ES-I3 (cell line): Measurements from ENCODE around the gene SEMA3D.

ENCODE experiments used
- H3K36me3 ChIP-seq: 2 replicates; pipeline ENCODE4 v1.6.1; 2013; ENCODE audit warnings: mild to moderate bottlenecking, low read length, control low read depth, moderate library complexity; ENCODE audit not compliant: insufficient read depth
- H3K4me1 ChIP-seq: 2 replicates; pipeline ENCODE4 v1.6.1; 2013; ENCODE audit warnings: mild to moderate bottlenecking, control low read depth, low read length; ENCODE audit not compliant: insufficient read depth
- H3K9ac ChIP-seq: 2 replicates; pipeline ENCODE4 v1.6.1; 2013; ENCODE audit warnings: low read depth, mild to moderate bottlenecking, low read length, moderate library complexity
- H3K9me3 ChIP-seq: 2 replicates; pipeline ENCODE4 v1.6.1; 2013; ENCODE audit warnings: mild to moderate bottlenecking, low read length, moderate library complexity; ENCODE audit not compliant: control insufficient read depth, insufficient read depth

Gene SEMA3D

DNA sequence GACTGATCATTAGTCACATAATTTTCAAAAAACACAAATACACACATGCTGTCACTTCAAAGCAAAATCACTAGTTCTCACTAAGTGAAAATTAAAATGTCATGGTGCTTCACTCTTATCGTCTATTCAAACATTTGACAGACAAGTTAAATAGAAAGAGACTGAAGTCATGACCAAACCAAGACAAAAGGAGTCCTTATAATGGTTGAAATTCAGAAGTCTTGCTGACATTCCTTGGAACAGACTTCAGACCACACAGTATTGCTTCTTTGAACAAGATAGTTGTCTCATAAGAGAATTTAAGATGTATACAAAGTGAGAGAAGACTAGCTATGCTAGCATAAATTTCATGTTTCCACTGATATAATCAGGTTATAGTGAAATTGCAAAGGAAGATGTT lies 119.5 kb downstream of the SEMA3D start:
- Histone ChIP-seq H3K9ac (no peak overlapping the region), H3K36me3 (no peaks in the 10 kb centered on the region), H3K9me3 (no peaks in the 10 kb centered on the region), H3K4me1 (peaks cover 9% of the 10 kb centered on the region; the same call in 1 of the 2 replicates)

DNA sequence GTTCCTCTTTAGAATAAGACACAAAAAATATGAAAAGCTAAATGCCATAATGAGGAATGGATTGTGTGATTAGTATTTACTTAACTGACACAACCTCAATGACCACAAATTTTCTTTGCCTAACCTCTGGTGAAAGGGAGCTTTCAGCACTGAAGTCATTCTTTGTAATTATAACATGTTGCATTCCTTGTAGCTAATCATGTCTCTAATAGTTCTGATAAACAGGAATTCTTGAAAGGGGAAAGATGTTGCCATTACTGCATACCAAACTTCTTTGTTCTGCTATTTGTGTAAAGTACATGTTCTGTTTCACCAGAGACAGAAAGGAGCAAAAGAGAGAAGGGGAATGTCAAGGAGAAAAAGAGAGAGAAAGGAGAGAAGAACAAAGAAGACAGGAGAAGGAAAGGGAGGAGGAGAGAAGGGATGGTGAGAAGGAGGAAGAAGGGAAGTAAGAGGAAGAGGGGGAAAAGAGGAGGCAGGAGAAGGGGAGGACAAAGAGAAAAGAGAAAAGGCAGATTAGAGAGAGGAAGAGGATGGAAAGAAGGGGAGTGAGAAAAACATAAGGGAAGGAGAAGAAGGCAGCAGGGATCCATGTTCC lies 120.9 kb downstream of the SEMA3D start:
- Histone ChIP-seq H3K36me3 (no peaks in the 10 kb centered on the region), H3K9me3 (no peaks in the 10 kb centered on the region), H3K9ac (no peak overlapping the region), H3K4me1 (peaks cover 6% of the 10 kb centered on the region; the same call in 1 of the 2 replicates)

DNA sequence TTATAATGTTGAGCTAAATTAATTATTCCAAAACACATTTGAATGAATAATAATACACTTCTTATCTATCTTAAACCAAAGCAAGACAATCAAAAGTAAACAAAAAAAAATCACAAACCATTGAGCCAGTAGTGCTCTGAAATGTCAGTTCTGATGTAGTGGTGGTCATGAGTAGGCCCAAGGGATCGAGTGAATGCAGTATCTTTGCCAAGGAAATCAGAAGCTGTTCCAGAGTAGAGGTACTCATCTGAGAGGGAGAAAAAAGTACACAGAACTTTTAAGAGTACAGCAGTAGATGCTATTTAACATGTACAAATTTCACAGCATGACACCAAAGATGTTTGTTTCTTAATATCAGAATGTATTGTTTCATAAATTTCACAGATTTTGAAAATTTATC lies 121.5 kb downstream of the SEMA3D start:
- no peaks in the 10 kb centered on the region for H3K9me3 ChIP-seq
- no peaks in the 10 kb centered on the region for H3K4me1 ChIP-seq
- no peaks in the 10 kb centered on the region for H3K36me3 ChIP-seq
- H3K9ac ChIP-seq, result no peak overlapping the region

DNA sequence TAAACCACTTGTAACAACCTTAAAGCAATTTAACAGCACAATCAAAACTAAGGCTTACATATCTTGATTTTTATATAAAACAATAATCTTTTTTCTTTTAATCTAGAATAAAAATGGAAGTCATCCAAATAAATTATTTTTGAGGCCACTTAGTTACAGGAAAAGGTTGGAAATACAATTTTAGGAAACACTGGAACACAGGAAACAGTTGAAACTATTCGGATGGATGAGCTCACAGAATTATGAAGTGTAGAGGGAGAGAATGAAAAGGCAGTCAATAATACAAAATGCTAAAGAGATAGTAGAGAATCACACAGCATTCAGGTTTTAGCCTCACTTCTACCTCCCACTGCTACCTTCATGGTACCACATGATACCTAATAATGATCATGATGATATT lies 124.2 kb downstream of the SEMA3D start:
- Histone ChIP-seq H3K36me3 (no peaks in the 10 kb centered on the region), H3K4me1 (no peaks in the 10 kb centered on the region), H3K9ac (no peak overlapping the region), H3K9me3 (no peaks in the 10 kb centered on the region)

DNA sequence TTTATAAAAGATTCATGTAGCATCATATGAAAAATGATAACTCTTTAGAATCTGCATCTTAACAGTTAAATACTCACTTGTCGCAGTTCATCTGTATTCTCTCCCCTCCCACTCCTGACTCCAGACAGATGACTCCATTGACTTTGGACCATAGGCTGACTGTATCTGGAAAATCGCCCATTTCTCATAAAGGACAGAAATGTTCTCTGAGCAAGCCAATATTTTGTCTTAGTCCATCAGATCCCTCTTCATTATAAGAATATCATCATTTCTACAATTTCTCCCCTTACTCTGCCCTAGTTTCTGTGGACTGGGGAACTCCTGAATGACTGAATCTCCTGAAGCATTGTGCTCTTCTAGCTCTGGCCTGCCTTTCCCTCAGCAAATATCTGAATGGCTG lies 125.4 kb downstream of the SEMA3D start:
- no peaks in the 10 kb centered on the region for H3K36me3 ChIP-seq
- no peaks in the 10 kb centered on the region for H3K9me3 ChIP-seq
- H3K4me1 ChIP-seq, result no peaks in the 10 kb centered on the region
- no peak overlapping the region for H3K9ac ChIP-seq

DNA sequence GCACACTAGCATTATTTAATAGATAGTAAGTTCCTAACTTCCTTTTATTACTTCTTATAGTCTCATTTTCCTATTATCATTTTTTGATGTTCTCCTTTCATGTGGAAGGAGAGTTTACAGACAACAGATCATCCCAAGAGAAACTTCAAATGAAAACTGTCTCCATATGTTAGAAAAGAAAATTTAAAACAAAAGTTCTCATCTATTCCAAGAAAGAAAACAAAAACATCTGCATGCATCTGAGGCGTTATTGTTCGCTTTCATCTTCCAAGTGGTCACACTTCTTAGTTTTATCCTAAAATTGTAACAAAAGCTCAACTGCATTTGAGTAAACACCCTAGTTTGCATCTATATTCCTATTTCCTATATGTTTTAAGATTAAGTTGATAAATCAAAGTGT lies 126.2 kb downstream of the SEMA3D start:
- H3K9ac ChIP-seq, result no peak overlapping the region
- H3K4me1 ChIP-seq, result no peaks in the 10 kb centered on the region
- no peaks in the 10 kb centered on the region for H3K9me3 ChIP-seq
- no peaks in the 10 kb centered on the region for H3K36me3 ChIP-seq

DNA sequence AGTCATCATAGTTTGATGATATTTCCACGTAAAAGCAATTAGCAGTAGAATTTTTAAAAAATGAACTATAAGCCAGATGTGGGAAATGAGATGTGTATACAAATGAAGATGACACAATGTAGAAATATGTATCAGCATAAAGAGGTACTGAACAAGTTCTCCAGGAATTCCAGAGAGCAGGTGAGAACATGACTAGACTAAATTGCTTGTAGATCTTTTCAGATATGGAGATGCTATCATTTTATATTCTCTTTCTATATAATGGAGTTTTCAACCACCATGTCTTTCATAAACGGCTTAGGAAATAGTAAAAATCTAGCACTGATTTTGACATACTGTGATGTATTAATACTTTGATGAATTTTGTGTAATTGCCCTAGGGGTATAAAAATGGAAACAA lies 130.9 kb downstream of the SEMA3D start:
- Histone ChIP-seq H3K36me3 (no peaks in the 10 kb centered on the region), H3K9ac (no peak overlapping the region), H3K9me3 (no peaks in the 10 kb centered on the region), H3K4me1 (no peaks in the 10 kb centered on the region)

DNA sequence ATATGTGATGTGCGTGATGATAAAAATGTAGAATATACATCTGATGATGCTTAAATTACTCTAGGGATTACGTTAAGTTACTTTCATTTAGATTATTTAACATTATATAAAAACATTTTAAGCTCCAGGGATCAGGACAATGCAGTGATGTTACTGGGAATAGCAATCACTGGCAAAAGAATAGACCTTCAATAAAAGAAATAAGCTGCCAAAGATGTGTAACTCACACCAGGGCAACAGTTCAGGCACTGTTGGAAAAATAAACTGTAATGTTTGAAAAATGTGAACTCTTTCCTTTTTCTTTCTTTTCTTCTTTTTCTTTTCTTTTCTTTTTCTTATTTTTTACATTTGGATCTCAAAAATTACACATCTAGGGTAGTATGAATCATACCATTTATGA lies 131.7 kb downstream of the SEMA3D start:
- no peak overlapping the region for H3K9ac ChIP-seq
- H3K9me3 ChIP-seq, result no peaks in the 10 kb centered on the region
- H3K4me1 ChIP-seq, result no peaks in the 10 kb centered on the region
- H3K36me3 ChIP-seq, result no peaks in the 10 kb centered on the region

DNA sequence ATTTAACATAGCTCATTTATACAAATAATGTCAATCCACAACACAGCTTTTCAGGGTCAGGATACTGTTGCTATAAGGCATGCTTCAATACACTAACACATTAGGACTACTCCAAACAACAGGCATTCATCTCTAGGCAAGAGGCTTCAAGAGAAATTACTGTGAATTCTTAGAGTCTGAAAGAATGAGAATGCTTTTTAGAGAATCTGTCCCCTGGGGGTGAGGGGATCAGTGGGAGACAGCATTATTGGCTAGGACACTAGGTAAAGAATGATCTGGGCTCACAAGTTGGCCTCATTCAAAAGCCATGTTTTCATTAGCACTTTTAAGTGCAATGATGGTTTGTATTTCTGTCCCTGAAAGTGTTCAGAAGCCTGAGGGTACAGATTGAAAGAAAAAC lies 132.6 kb downstream of the SEMA3D start:
- no peak overlapping the region for H3K9ac ChIP-seq
- peaks cover 5% of the 10 kb centered on the region for H3K4me1 ChIP-seq
- no peaks in the 10 kb centered on the region for H3K36me3 ChIP-seq
- H3K9me3 ChIP-seq, result no peaks in the 10 kb centered on the region

DNA sequence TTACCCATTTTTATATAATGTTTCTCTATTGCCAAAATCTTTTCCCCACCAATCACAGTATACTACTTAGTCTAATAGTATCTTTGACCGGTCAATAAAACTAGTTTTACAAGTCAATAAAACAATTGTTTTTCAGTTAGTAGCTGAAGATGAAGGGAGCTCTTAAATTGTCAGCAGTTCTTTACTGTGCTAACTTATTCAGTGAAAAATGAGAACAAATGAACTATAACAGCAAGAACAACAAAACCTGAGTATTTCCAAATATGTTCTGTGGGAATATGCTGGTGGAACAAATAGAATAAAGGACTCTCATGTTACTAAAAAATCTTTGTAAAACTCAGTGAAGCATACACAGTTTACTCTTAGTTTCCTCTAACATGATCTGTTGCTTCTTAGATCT lies 134.0 kb downstream of the SEMA3D start:
- H3K9me3 ChIP-seq, result no peaks in the 10 kb centered on the region
- peaks cover 5% of the 10 kb centered on the region for H3K4me1 ChIP-seq
- H3K9ac ChIP-seq, result no peak overlapping the region
- H3K36me3 ChIP-seq, result no peaks in the 10 kb centered on the region

DNA sequence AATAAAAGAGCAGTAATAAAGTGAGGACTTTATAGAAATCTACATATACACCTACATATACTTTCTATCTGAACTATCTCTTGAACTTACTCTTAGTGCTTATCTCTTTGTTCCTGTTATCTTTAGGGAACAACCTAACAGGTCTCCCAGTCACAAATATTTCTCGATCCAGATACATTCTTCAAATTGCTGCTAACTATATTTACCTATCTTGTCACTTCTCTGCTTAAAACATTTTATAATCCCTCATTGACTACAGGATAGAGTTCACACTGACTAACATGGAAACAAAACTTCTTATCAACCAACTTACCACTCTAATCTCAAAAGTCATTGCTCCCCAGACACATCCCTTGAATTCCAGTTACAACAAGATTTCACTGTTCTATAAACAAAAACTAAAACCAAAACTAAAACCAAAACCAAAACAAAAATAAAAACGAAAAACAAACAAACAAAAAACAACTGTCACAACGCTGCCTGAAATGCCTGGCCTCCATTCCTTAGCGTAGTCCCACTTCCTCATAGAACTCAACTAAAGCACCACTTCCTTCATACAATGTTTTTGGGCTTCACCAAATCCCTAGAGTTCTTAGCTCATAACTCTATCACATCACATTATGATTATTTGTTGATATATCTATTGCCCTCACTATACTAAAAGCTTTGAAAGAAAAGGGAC lies 134.7 kb downstream of the SEMA3D start:
- Histone ChIP-seq H3K4me1 (peaks cover 5% of the 10 kb centered on the region), H3K9ac (no peak overlapping the region), H3K9me3 (no peaks in the 10 kb centered on the region), H3K36me3 (no peaks in the 10 kb centered on the region)

DNA sequence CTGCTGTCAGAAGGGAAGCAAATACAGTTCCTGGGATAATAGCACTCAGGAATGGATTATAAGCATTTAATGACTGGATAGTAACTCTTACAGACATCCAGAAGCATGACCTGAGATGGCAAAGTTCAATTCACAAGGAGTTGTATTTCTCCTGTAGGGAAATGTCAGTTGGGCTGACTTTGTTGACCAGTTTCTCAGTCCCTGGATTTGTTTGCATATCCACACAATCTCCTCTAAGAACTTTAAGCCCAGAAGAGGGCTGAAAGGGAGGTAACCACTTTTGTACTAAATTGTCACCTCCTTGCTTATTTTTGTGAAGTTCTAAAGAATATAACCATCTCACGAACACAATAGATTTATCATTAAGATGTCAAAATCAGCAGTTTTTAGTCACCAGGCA lies 140.3 kb downstream of the SEMA3D start:
- no peak overlapping the region for H3K9ac ChIP-seq
- H3K9me3 ChIP-seq, result no peaks in the 10 kb centered on the region
- H3K4me1 ChIP-seq, result peaks cover 5% of the 10 kb centered on the region
- no peaks in the 10 kb centered on the region for H3K36me3 ChIP-seq

DNA sequence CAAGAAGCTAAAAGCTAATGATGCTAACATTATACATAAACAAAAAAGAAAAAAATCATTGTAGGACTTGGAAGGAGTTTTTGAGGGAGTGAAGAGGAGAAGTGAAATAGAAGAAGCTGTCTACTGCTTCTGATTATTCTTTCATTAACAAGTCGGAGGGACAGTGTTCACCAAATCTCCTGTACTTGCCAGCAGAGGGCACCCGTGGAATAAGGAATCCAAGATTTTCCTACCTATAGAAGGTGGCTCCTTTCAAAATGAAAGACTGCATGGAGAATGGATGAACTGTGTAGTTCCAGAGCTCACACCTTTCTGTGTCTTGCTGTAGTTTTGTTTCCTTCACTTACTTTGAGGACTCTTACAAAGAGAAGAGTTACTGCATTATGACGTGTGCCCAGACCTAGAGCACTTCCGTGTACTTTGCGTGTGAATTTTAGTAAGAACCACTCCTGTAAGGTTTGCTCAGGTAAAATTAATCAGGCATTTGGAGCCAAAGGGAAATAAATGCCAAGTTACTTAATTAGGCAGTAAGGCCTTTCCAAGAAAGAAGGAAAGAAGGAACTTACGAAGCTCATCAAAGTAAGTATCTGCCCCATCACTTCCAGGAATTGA lies 145.1 kb downstream of the SEMA3D start:
- Histone ChIP-seq H3K36me3 (no peaks in the 10 kb centered on the region), H3K4me1 (no peaks in the 10 kb centered on the region), H3K9ac (no peak overlapping the region), H3K9me3 (no peaks in the 10 kb centered on the region)

DNA sequence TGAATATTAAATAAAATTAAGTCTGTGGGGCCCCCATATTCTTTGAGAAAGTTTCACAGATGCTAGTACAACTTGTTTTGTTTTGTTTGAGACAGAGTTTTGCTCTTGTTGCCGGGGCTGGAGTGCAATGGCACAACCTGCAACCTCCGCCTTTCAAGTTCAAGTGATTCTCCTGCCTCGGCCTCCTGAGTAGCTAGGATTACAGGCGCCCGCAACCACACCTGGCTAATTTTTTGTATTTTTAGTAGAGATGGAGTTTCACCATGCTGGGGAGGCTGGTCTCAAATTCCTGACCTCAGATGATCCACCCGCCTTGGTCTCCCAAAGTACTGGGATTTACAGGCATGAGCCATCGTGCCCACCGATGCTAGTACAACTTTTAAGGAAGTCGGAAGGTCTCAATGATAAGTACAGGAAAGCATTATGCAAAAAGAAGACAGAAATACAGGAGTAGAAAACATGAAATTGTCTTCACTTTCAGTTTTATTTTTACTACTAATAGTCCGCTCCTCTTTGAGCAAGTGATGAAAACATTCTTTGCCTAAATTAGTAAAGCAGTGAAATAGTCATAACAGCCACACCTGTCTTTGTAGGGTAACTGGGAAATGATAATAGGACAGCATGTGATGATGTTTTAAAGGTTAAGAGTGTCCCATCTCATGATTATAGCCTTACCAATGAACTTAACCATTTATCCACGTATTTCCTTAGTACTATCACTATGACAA lies 147.5 kb downstream of the SEMA3D start:
- no peak overlapping the region for H3K9ac ChIP-seq

DNA sequence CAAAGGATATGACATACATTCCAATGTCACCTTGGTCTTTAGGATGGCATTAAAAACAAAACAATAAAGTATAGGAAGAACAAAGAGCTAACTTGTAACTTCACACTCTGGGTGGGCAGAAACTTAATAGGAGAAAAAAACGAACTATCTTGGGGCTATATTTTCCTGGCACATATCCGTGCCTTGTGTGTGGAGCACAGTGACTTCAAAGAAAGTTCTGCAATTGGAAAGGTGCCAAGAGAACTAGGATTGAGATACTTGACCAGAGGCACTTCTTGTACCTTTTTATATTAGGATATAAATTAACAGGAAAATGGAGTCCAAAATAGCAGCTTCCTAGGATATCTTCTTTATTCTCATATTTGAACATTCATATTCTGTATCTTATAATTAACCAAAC lies 148.4 kb downstream of the SEMA3D start:
- H3K9me3 ChIP-seq, result no peaks in the 10 kb centered on the region
- H3K36me3 ChIP-seq, result no peaks in the 10 kb centered on the region
- H3K9ac ChIP-seq, result no peak overlapping the region
- no peaks in the 10 kb centered on the region for H3K4me1 ChIP-seq

More for the DNA sequence above, 147.5 kb downstream of the SEMA3D start:
- no peaks in the 10 kb centered on the region for H3K4me1 ChIP-seq
- no peaks in the 10 kb centered on the region for H3K9me3 ChIP-seq
- H3K36me3 ChIP-seq, result no peaks in the 10 kb centered on the region
